DMS 273 (cell line): Measurements from ENCODE around the gene REEP6.

ENCODE experiments used
- DNase-seq: peaks from one replicate; lab custom pipeline; 2025; ENCODE audit not compliant: unreplicated experiment; lab: John Stamatoyannopoulos, UW

The REEP6 gene

DNA sequence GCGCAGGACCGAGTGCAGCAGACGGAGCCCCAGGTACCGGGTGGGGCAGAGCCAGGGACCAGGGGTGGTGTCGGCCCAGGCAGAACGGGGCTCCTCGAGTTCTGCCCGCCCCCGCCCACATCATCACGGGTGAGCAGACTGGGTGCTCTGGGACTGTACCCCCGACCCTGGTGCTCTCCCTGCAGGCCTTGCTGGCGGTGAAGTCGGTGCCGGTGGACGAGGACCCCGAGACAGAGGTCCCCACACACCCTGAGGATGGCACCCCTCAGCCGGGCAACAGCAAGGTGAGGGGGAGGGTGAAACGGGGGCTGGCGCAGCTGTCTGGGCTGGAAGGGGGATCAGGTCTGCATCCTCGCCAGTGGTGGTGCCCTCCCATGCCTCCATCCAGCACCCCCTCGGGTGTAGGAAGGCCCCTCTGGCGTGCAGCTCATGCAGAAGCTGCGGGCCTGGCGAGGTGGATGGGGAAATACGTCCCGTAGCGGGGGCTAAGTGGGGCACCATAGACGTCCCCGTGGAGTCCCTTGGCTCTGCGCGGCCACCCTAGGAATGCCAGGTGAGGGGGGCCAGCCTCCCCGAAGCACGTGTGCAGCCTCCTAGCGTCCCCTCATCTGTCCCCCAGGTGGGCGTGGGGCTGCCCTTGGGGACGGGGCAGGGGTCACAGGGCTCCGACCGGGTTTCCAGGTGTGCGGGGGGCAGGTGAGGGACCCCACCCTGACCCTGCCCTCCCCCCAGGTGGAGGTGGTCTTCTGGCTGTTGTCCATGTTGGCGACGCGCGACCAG is 34.7 kb upstream of the REEP6 start:
- DNase-seq: no peak

DNA sequence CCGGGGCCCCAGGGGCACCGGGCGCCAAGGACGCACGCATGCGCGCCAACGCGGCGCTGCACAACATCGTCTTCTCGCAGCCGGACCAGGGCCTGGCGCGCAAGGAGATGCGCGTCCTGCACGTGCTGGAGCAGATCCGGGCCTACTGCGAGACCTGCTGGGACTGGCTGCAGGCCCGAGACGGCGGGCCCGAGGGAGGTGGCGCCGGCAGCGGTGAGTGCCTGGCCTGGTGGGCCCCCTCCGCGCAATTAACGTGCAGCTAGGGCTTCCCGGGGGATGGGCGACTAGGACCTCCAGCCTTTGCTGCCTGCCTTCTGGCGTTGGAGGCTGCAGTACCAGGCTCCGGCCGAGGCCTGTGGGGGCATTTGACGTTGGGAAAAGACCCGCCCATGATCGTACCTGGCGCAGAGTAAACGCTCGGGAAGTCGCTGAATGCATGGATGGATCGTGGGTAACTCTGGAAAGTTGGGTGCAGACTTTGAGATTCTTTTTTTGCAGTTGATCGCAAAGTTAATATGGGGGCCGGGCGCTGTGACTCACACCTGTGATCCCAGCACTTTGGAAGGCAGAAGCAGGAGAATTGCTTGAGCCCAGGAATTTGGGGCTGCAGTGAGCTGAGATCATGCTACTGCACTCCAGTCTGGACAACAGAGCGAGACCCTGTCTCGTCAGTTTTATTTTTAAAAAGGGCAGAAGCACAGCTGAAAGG is 33.8 kb upstream of the REEP6 start:
- no peak for DNase-seq

DNA sequence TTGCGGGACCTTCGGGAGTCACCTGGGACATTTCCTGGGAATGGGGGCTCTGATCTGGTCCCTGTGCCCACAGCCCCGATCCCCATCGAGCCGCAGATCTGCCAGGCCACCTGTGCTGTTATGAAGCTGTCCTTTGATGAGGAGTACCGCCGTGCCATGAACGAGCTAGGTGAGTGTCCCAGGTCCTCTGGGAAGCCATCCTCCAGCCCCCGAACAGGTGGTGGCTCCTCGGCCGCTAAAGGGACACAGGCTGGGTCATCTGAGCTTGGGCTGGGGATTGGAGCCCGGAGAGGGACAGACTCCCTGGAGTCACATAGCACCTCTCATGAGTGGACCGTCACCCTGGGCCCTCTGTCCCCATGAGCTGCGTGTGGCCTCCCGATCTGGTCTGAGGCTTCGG is 33.1 kb upstream of the REEP6 start:
- DNase-seq: no peak

DNA sequence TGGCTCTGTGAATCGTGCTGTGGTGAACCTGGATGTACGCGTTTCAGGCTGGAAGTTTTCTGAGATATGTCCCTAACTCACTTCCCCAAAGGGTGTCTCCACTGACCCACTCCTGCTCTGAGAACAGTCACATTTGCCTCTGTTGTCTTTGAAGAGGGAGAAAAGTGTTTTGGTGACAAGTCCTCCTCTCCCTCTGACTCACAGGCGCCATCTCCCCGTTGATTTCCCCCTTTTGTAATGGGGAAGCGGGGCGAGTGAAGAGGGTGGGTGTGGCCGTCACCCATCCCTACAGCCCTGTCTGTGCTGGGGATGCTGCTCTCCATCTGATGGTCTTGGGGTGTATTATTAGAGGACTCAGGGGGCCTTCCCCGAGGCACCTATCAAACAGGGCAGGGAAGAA is 31.5 kb upstream of the REEP6 start:
- DNase-seq: no peak

DNA sequence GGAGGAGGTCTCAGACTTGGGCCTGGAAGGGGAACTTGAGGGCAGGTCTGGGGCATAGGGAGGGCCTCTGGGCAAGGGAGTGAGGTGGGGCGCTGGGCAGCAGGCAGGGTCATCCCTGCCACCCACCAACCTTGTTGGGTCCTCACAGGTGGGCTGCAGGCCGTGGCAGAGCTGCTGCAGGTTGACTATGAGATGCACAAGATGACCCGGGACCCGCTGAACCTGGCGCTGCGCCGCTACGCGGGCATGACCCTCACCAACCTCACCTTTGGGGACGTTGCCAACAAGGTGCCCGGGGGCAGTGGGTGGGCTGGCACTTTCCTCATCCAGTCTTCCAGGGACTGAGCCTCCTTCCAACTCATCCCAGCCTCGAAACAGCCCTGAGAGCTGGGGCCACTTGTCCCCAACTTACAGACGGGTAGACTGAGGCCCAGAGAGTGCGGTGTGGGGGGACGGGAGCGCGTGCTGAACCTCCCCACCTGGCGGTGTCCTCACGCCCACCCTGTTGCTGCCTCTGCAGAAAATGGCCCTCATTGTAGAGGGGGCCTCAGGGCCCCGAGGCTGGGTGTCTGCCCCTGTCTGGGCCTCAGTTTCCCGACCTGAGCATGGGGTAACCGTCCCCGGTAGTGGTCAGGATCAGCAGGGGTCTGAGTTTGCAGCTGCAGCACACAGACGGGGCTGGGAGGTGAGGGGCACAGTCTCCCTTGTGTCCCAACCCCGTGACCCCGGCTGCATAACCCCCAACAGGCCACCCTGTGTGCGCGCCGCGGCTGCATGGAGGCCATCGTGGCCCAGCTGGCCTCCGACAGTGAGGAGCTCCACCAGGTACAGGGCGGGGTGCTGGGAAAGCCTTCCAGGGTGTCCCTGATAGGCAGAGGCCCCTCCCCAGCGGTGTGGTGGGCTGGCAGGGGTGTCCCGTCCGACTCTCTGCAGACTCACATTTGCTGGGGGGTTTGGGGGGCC is 30.7 kb upstream of the REEP6 start:
- no peak for DNase-seq

DNA sequence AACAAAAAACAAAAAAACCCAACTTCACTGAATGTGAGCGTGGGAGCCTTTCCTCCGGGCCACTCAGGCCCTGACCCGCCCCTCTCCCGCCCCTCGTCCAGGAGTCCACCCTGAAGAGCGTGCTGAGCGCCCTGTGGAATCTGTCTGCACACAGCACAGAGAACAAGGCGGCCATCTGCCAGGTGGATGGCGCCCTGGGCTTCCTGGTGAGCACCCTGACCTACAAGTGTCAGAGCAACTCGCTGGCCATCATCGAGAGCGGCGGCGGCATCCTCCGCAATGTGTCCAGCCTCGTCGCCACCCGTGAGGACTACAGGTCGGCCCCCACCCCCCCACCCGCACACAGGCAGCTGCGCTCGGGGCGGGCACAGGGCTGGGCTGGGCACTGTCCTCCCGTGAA is 29.1 kb upstream of the REEP6 start:
- no peak for DNase-seq

DNA sequence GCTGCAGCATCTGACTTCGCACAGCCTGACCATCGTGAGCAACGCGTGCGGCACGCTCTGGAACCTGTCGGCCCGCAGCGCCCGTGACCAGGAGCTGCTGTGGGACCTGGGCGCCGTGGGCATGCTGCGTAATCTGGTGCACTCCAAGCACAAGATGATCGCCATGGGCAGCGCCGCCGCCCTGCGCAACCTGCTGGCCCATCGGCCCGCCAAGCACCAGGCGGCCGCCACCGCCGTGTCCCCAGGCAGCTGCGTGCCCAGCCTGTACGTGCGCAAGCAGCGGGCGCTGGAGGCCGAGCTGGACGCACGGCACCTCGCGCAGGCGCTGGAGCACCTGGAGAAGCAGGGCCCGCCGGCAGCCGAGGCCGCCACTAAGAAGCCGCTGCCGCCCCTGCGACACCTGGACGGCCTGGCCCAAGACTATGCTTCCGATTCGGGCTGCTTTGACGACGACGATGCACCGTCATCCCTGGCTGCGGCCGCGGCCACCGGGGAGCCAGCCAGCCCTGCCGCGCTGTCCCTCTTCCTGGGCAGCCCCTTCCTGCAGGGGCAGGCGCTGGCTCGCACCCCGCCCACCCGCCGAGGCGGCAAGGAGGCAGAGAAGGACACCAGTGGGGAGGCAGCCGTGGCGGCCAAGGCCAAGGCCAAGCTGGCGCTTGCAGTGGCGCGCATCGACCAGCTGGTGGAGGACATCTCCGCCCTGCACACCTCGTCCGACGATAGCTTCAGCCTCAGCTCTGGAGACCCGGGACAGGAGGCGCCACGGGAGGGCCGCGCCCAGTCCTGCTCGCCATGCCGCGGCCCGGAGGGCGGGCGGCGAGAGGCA is 25.6 kb upstream of the REEP6 start:
- no peak for DNase-seq

DNA sequence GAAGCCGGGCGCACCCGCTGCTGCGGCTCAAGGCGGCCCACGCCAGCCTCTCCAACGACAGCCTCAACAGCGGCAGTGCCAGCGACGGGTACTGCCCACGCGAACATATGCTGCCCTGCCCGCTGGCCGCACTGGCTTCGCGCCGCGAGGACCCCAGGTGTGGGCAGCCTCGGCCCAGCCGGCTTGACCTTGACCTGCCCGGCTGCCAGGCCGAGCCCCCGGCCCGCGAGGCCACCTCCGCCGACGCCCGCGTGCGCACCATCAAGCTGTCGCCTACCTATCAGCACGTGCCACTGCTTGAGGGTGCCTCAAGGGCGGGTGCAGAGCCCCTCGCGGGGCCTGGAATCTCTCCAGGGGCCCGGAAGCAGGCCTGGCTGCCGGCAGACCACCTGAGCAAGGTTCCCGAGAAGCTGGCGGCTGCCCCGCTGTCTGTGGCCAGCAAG is 24.9 kb upstream of the REEP6 start:
- no peak for DNase-seq

DNA sequence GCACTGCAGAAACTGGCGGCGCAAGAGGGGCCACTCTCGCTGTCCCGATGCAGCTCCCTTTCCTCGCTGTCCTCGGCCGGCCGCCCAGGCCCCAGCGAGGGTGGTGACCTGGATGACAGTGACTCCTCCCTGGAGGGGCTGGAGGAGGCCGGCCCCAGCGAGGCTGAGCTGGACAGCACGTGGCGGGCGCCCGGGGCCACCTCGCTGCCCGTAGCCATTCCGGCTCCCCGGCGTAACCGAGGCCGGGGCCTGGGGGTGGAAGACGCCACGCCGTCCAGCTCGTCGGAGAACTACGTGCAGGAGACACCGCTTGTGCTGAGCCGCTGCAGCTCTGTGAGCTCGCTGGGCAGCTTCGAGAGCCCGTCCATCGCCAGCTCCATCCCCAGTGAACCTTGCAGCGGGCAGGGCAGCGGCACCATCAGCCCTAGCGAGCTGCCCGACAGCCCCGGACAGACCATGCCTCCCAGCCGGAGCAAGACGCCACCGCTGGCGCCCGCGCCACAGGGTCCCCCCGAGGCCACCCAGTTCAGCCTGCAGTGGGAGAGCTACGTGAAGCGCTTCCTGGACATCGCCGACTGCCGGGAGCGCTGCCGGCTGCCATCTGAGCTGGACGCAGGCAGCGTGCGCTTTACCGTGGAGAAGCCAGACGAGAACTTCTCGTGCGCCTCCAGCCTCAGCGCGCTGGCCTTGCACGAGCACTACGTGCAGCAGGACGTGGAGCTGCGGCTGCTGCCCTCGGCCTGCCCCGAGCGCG is 24.3 kb upstream of the REEP6 start:
- DNase-seq: no peak

DNA sequence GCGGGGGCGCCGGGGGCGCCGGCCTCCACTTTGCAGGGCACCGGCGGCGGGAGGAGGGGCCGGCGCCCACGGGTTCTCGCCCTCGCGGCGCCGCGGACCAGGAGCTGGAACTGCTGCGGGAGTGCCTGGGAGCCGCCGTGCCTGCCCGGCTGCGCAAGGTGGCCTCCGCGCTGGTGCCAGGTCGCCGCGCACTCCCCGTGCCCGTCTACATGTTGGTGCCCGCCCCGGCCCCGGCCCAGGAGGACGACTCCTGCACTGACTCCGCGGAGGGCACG is 23.8 kb upstream of the REEP6 start:
- no peak for DNase-seq

DNA sequence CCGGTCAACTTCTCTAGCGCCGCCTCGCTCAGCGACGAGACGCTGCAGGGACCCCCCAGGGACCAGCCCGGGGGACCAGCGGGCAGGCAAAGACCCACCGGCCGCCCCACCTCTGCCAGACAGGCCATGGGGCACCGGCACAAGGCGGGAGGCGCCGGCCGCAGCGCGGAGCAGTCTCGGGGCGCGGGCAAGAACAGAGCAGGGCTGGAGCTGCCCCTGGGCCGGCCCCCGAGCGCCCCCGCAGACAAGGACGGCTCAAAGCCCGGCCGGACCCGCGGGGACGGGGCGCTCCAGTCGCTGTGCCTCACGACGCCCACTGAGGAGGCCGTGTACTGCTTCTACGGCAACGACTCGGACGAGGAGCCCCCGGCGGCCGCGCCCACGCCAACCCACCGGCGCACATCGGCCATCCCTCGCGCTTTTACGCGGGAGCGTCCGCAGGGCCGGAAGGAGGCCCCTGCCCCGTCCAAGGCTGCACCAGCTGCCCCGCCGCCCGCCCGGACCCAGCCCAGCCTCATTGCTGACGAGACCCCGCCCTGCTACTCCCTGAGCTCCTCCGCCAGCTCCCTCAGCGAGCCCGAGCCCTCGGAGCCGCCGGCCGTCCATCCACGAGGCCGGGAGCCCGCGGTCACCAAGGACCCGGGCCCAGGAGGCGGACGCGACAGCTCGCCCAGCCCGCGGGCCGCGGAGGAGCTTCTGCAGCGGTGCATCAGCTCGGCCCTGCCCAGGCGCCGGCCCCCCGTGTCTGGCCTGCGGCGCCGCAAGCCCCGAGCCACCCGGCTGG is 23.3 kb upstream of the REEP6 start:
- no peak for DNase-seq

DNA sequence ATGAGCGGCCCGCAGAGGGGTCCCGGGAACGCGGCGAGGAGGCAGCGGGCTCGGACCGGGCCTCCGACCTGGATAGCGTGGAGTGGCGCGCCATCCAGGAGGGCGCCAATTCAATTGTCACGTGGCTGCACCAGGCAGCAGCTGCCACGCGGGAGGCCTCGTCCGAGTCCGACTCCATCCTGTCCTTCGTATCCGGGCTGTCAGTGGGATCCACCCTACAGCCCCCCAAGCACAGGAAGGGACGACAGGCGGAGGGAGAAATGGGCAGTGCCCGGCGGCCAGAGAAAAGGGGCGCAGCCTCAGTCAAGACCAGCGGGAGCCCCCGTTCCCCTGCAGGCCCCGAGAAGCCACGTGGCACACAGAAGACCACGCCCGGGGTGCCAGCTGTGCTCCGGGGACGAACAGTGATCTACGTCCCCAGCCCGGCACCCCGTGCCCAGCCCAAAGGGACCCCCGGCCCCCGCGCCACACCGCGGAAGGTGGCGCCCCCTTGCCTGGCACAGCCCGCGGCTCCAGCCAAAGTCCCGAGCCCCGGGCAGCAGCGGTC is 22.6 kb upstream of the REEP6 start:
- no peak for DNase-seq

DNA sequence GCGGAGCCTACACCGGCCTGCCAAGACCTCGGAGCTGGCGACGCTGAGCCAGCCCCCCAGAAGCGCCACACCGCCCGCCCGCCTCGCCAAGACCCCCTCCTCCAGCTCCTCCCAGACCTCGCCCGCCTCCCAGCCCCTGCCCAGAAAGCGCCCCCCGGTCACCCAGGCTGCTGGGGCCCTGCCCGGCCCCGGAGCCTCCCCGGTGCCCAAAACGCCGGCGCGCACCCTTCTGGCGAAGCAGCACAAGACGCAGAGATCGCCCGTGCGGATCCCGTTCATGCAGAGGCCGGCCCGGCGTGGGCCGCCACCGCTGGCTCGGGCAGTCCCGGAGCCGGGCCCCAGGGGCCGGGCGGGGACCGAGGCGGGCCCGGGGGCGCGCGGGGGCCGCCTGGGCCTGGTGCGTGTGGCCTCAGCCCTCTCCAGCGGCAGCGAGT is 22.1 kb upstream of the REEP6 start:
- no peak for DNase-seq

DNA sequence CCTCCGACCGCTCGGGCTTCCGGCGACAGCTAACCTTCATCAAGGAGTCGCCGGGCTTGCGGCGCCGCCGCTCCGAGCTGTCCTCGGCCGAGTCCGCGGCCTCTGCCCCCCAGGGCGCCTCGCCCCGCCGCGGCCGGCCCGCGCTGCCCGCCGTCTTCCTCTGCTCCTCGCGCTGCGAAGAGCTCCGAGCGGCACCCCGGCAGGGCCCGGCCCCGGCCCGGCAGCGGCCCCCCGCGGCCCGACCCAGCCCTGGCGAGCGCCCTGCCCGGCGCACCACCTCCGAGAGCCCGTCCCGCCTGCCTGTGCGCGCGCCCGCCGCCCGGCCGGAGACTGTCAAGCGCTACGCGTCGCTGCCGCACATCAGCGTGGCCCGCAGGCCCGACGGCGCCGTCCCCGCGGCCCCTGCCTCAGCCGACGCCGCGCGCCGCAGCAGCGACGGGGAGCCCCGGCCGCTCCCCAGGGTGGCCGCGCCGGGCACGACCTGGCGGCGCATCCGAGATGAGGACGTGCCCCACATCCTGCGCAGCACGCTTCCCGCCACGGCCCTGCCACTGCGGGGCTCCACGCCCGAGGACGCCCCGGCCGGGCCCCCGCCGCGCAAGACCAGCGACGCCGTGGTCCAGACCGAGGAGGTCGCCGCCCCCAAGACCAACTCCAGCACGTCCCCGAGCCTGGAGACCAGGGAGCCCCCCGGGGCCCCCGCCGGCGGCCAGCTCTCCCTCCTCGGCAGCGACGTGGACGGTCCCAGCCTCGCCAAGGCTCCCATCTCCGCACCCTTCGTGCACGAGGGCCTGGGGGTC is 21.5 kb upstream of the REEP6 start:
- no peak for DNase-seq

DNA sequence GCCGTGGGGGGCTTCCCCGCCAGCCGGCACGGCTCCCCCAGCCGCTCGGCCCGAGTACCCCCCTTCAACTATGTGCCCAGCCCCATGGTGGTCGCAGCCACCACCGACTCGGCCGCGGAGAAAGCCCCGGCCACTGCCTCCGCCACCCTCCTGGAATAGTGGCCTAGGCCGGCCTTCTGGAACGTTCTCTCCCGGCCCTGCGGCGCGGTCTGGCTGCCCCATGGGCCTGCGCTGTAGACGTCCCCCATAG is 21.0 kb upstream of the REEP6 start:
- no peak for DNase-seq

DNA sequence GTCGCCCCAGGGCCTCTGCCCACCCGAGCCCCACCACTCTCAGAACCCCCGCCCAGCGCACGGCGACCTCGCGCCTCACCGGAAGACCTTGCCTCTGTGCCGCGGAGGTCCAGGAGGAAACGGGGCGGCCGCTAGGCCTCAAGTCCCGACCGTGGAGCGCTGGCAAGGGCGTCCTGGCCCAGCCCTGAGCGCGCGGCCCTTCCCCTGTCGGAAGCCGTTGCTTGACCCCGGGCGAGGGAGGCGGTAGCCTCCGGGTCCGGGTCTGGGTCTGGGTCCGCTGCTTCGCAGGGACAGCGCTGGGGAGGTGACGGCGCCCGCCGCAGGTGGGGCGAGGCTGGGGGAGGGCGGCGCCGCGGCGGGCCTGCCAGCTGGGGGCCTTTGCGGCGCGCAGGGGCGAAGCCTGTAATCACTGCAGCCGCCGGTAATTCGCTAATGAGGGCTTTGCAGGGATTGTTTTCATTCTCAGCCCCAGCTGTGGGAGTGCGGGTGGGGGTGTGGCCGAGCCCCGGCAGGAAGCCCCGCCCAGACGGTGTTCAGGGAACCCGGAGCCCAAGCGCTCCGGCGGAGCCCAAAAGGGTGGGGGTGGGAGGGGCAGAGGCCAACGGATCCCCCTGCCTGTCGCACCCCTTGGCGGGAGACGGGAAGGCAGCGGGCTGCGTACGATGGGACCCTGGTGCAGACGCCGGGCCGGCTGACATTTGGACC is 20.5 kb upstream of the REEP6 start:
- DNase-seq: peak; percentile 90

DNA sequence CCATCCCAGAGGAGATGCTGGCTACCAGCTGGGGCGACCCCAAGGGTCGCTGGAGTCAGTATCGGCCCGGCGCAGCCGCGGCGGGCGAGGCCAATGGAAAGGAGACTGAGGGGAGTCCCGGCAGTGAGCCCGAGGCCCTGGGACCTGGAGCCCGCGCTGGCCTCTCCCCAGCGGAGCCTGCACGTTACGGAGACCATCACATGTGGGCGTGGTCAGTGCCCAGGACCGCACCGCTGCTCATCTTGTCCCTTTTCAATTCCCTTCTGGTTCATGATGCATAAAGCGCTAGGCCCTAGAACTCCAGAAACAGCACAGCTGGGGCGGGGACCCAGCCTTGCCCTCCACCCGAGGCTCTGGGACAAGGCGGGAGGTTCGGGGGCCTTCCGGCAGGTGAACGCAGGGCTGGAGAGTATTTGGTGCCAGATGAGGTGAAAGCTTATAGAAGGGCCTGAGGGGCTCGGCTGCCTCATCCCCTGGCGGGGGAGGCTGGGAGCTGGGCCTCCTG is 19.9 kb upstream of the REEP6 start:
- DNase-seq: peak; percentile 69
